ENCODE measurements around the gene MBOAT2.
"Not testable (repeated sequence)": the region's sequence is repeated elsewhere in the genome, so short reads cannot be mapped to it uniquely, and the experiment has no call there.

The MBOAT2 gene

GRCh38 chr2:8935982-8936381 is 67.5 kb downstream of the MBOAT2 start:
- Histone ChIP-seq H3K79me2 (ENCODE audit: insufficient read depth, low read length) (no peaks in the 10 kb centered on the region), H3K27me3 (ENCODE audit: insufficient read depth, low read length, poor library complexity, severe bottlenecking) (no peaks in the 10 kb centered on the region), H3K36me3 (ENCODE audit: insufficient read depth, low read length) (peaks cover 17% of the 10 kb centered on the region; the same call in 1 of the 2 replicates), H3K9ac (ENCODE audit: low read depth, low read length, poor library complexity, severe bottlenecking) (no peak overlapping the region), H3K9me3 (ENCODE audit: insufficient read depth, low read depth, low read length) (no peaks in the 10 kb centered on the region), H3F3A (ENCODE audit: low read depth) (no peaks in the 10 kb centered on the region), H3K4me3 (ENCODE audit: low read length, poor library complexity, severe bottlenecking) (no peak overlapping the region), H4K20me1 (ENCODE audit: insufficient read depth, low read length, poor library complexity, severe bottlenecking) (no peaks in the 10 kb centered on the region), H3K4me2 (ENCODE audit: low read depth, low read length, poor library complexity, severe bottlenecking) (no peak overlapping the region), H3K4me1 (ENCODE audit: insufficient read depth, low read length, poor library complexity, severe bottlenecking) (peaks cover 4% of the 10 kb centered on the region), H3K9me2 (replicated peaks; ENCODE audit: low read depth, low read length) (no peaks in the 10 kb centered on the region), H2AFZ (ENCODE audit: low read length) (no peak overlapping the region)
- TF ChIP-seq EZH2phosphoT487 (IDR thresholded peaks at IDR 0.05; ENCODE audit: borderline replicate concordance): no peak
- TF ChIP-seq, protein P1, sequence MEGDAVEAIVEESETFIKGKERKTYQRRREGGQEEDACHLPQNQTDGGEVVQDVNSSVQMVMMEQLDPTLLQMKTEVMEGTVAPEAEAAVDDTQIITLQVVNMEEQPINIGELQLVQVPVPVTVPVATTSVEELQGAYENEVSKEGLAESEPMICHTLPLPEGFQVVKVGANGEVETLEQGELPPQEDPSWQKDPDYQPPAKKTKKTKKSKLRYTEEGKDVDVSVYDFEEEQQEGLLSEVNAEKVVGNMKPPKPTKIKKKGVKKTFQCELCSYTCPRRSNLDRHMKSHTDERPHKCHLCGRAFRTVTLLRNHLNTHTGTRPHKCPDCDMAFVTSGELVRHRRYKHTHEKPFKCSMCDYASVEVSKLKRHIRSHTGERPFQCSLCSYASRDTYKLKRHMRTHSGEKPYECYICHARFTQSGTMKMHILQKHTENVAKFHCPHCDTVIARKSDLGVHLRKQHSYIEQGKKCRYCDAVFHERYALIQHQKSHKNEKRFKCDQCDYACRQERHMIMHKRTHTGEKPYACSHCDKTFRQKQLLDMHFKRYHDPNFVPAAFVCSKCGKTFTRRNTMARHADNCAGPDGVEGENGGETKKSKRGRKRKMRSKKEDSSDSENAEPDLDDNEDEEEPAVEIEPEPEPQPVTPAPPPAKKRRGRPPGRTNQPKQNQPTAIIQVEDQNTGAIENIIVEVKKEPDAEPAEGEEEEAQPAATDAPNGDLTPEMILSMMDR (conservative IDR thresholded peaks at IDR 0.05; ENCODE audit: low read length): no peak

GRCh38 chr2:8934338-8934737 is 69.1 kb downstream of the MBOAT2 start:
- Histone ChIP-seq H3K4me2 (ENCODE audit: low read depth, low read length, poor library complexity, severe bottlenecking) (no peak overlapping the region), H3K4me1 (ENCODE audit: insufficient read depth, low read length, poor library complexity, severe bottlenecking) (peaks cover 4% of the 10 kb centered on the region), H3K36me3 (ENCODE audit: insufficient read depth, low read length) (peaks cover 14% of the 10 kb centered on the region; the same call in 1 of the 2 replicates), H3K4me3 (ENCODE audit: low read length, poor library complexity, severe bottlenecking) (no peak overlapping the region), H3K9ac (ENCODE audit: low read depth, low read length, poor library complexity, severe bottlenecking) (no peak overlapping the region), H2AFZ (ENCODE audit: low read length) (no peak overlapping the region), H3F3A (ENCODE audit: low read depth) (no peaks in the 10 kb centered on the region), H3K9me3 (ENCODE audit: insufficient read depth, low read depth, low read length) (no peaks in the 10 kb centered on the region), H3K79me2 (ENCODE audit: insufficient read depth, low read length) (no peaks in the 10 kb centered on the region), H3K27me3 (ENCODE audit: insufficient read depth, low read length, poor library complexity, severe bottlenecking) (no peaks in the 10 kb centered on the region), H4K20me1 (ENCODE audit: insufficient read depth, low read length, poor library complexity, severe bottlenecking) (no peaks in the 10 kb centered on the region), H3K9me2 (replicated peaks; ENCODE audit: low read depth, low read length) (no peaks in the 10 kb centered on the region)
- TF ChIP-seq, protein P1 (conservative IDR thresholded peaks at IDR 0.05; ENCODE audit: low read length): no peak
- TF ChIP-seq EZH2phosphoT487 (IDR thresholded peaks at IDR 0.05; ENCODE audit: borderline replicate concordance): no peak

GRCh38 chr2:8932702-8933101 is 70.8 kb downstream of the MBOAT2 start:
- Histone ChIP-seq H3K4me3 (ENCODE audit: low read length, poor library complexity, severe bottlenecking) (no peak overlapping the region), H3K9me3 (ENCODE audit: insufficient read depth, low read depth, low read length) (no peaks in the 10 kb centered on the region), H3K9ac (ENCODE audit: low read depth, low read length, poor library complexity, severe bottlenecking) (no peak overlapping the region), H3K27me3 (ENCODE audit: insufficient read depth, low read length, poor library complexity, severe bottlenecking) (no peaks in the 10 kb centered on the region), H2AFZ (ENCODE audit: low read length) (no peak overlapping the region), H3F3A (ENCODE audit: low read depth) (no peaks in the 10 kb centered on the region), H4K20me1 (ENCODE audit: insufficient read depth, low read length, poor library complexity, severe bottlenecking) (no peaks in the 10 kb centered on the region), H3K36me3 (ENCODE audit: insufficient read depth, low read length) (peaks cover 4% of the 10 kb centered on the region; the same call in 1 of the 2 replicates), H3K9me2 (replicated peaks; ENCODE audit: low read depth, low read length) (no peaks in the 10 kb centered on the region), H3K4me1 (ENCODE audit: insufficient read depth, low read length, poor library complexity, severe bottlenecking) (peaks cover 4% of the 10 kb centered on the region), H3K4me2 (ENCODE audit: low read depth, low read length, poor library complexity, severe bottlenecking) (no peak overlapping the region), H3K79me2 (ENCODE audit: insufficient read depth, low read length) (no peaks in the 10 kb centered on the region)
- TF ChIP-seq, protein P1 (conservative IDR thresholded peaks at IDR 0.05; ENCODE audit: low read length): no peak
- no peak for TF ChIP-seq EZH2phosphoT487 (IDR thresholded peaks at IDR 0.05; ENCODE audit: borderline replicate concordance)

- H3K27me3 ChIP-seq (ENCODE audit: insufficient read depth, low read length, poor library complexity, severe bottlenecking); H3K79me2 ChIP-seq (ENCODE audit: insufficient read depth, low read length); H3K9me3 ChIP-seq (ENCODE audit: insufficient read depth, low read depth, low read length); H3K36me3 ChIP-seq (ENCODE audit: insufficient read depth, low read length); H3K4me3 ChIP-seq (ENCODE audit: low read length, poor library complexity, severe bottlenecking); H3K9me2 ChIP-seq (replicated peaks; ENCODE audit: low read depth, low read length); H3K4me2 ChIP-seq (ENCODE audit: low read depth, low read length, poor library complexity, severe bottlenecking); H2AFZ ChIP-seq (ENCODE audit: low read length); H3K9ac ChIP-seq (ENCODE audit: low read depth, low read length, poor library complexity, severe bottlenecking); H3F3A ChIP-seq (ENCODE audit: low read depth); H4K20me1 ChIP-seq (ENCODE audit: insufficient read depth, low read length, poor library complexity, severe bottlenecking); H3K4me1 ChIP-seq (ENCODE audit: insufficient read depth, low read length, poor library complexity, severe bottlenecking): not testable (repeated sequence)
Observed at GRCh38 chr2:8930185-8930584, 73.3 kb downstream of the MBOAT2 start.

All from Loucy (cell line).